HG03196 (cell line): ENCODE data around the gene SLC23A2.

Experiments used
- ATAC-seq: cut with Tn5 transposase; IDR thresholded peaks from one replicate; pipeline ENCODE4 v1.9.1; 2021; ENCODE audit not compliant: unreplicated experiment

The SLC23A2 gene

DNA sequence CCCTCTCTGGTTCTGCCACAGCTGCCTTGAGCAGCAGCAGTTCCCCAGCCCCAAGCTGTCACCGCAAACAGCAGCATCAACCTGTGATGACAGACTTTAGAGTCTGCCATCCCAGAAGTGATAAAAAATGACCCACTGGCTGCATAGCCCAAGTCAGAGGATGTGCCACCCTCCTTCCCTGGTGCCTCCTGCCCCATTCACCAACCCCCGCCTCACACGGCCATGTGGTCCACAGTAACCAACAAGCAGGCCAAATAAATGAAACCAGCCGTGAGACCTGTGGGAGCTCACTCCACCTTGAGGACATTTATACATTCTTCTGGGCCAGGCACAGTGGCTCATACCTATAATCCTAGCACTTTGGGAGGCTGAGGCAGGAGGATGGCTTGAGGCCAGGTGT is 181.4 kb downstream of the SLC23A2 start:
- no peak for ATAC-seq

DNA sequence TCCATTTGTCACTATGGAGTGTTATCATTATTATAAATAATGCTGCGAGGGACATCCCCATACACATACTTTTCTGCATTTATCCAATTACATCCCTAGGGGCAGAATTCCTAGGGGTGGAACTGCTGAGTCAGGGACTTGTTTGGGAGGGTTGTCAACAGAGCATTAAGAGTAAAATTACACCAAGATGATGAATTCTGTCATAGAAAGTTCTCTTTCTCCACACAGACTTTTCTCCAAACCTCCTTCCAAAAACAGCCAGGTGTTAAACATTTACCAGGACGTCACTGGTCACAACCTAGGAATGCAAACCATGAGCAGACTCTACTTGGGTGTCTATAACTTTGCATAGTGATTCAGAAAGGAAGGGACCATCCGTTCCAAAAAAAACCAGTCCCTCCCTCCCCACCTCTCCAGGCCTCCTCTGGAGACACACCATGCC is 184.1 kb downstream of the SLC23A2 start:
- ATAC-seq: no peak

DNA sequence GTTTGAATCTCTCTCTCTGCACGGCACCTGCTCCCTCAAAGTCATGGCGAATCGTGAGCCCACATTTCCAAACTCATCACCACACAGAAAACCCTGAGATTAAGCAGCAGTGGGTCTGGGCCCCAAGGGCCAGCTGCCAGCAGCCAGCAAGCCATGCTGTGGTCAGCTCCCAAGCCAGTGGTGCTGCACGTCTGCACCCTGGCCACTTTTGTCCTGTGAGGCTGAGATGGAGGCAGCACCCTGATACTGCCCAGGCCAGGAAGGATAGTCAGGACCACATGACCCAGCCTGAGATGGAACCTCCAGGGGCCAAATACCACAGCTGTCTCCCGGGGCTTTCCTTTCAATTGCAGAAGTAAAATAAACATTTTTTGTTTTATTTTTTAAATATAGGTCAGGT is 185.7 kb downstream of the SLC23A2 start:
- no peak for ATAC-seq

DNA sequence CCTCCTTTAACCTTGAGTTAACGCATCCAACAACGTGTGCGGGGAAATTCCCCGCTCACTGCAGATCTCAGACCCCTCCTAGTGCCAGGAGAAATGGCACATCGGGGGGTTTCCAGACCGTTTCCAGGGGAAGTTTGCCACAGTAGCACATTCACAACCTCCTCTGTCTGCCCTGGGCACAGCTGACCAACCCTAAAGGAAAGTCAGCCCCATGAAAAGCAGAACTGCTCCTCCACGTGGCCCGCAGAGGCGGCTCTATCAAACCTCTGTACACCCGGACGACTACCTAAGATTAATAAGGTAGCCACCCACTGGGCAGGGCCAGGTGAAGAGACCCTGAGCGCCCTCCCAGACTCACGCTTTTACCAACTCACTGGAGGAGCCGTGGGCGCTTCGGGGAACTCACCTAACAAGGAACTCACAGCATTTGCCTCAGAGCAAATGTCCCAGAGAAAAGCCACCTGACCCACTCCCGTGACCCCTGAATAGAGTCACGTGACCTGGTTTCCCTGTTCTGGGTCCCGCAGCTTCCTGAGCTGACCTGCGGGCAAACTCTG is 186.5 kb downstream of the SLC23A2 start:
- ATAC-seq: peak; percentile 42

DNA sequence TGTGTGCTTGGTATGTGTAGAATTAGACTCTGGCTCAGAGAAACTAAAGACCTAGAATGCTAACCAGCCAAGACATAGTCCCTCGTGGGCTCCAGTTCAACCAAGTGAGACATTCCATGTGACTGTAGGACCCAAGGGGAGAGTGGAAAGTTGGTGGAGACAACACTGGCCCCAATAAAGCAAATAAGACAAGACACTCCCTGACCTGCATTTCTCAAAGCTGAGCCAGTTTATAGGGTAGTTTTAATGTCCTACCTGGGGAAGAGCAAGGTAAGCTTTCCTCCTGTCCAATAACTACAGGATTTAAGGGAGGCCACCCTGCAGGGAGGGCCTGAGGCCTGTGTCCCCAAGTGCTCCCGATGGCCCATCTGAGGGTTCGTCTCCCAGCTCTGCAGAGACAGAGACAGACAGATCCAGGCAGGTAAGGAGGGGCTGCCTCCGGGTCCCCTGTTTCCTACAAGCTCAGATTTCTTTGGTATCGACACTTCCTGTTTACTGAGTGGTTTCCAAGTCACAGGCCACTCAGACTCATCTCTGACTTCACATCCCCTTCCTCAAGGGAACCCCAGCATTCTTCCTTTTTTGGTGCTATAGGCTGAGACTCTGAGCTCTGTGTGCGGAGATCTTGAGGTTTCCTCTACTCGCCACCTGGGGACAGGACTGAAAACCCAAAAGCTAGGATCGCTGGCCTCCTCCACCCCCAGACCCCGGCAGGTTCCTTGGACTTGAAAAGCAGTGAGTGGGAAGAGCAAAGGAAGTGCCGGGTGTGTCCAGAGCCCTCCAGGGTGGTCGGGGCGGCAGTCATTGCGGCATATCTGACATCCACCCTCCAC is 187.2 kb downstream of the SLC23A2 start:
- peak; percentile 44 for ATAC-seq

DNA sequence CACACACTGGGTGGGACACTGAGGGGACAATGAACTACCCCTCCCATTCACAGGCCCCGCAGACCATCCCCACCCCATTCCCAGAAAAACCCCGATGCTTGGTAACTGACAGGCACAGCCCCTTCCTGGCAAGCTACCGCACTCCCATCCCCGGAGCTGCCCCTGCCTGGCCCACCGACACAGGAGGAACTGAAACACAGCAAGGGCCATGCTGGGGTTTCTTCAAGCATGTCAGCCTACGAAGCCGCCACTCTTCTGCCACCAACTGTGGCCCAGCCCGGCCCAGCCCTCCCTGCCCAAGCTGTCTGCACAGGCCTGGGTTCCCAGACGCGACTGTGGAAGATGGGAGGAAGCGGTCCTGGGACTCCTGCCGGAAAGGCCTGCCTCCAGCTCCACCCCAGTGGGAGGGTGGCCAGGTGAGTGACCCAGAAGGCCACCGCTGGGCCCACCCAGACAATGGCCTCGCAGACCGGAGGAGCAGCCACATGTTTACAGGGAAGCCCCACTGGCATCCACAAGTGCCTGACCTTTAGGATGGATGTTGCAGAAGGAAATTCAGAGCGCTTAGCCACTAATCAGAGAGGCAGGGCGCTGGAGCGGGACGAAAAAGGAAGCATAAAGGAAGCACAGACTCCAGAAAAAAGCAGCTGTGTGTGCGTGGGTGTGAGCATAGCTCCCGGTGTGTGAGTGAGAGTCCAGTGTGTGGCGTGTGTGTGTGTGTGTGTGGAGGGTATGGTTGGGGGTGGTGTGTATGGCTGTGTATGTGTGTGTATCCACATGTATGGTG is 188.0 kb downstream of the SLC23A2 start:
- no peak for ATAC-seq

DNA sequence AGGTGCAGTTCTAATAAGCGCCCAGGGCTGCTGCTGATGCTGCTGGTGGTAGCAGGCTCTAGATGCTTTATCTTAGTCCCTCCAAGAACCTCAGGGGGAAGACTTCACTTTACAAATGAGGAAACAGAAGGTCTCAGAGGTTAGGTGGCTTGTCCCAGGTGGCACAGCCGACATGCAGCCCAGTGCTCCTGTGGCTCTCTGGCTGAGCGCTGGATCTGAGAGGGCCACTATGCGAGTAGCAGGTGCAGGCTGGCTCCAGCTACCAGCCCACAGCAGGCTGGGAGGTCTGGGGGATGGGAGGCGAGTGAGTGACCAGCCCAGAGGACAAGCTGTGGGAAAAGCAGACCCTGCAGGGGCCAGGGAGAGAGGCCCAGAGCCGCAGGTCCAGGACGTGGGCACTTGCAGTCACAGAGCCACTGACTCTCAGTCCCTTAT is 188.7 kb downstream of the SLC23A2 start:
- ATAC-seq: no peak

DNA sequence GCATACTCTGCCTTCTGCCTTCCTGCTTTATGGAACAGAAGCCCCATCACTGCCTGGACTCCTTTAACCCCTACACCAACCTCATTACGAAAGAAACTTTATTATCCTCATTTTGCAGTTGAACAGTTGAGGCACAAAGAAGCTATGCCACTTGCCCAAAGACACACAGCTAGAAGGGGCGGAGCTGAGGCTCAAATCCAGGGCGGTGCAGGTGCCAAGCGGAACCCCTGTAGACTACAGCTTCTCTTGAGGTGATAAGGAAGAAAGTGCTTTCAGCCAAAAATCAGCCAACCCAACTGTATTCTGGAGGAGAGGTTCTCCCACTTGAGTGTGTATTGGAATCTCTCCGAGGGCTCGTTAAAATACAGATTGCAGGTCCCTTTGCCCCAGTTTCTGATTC is 189.1 kb downstream of the SLC23A2 start:
- no peak for ATAC-seq

DNA sequence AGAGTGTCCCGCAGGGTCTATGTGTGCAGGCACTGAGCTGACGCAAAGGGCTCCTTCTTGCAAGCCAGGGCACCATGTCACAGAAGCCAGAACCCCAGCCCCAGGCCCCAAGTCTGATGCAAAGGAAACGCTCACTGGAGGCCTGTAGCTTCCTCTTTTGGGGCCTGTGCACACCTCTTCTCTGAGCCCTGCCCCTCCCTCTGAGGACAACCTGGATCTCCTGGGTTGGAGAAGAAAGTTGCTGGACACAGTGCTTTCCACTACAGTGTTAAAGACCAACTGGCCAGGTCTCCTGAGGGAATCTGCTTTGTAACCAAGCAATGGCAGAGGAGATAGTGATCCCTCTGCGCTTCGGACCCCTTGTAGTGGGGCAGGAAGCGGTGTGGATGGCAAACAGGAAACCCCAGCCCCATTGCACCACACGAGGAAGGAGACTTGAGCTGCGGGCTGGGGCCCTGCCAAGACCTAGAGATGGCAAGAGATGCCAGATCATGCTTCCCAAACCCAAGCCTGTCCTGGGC is 189.6 kb downstream of the SLC23A2 start:
- ATAC-seq: no peak

DNA sequence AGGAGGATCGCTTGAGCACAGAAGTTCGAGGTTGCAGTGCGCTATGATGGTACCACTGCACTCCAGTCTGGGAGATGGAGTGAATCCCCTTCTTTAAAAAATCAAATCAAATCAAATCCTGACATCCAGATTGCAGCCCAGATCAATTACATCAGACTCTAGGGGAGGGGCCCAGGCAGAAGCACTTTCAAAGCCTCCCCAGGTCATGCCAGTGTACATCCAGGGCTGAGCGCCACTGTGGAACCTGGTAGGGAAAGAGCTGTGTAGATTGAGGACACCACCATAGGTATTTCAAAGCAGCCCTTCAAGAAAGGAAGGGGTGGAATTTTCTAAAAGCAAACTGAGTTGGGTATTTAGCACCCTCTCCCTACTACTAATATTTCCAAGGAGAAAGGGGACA is 190.1 kb downstream of the SLC23A2 start:
- ATAC-seq: no peak

DNA sequence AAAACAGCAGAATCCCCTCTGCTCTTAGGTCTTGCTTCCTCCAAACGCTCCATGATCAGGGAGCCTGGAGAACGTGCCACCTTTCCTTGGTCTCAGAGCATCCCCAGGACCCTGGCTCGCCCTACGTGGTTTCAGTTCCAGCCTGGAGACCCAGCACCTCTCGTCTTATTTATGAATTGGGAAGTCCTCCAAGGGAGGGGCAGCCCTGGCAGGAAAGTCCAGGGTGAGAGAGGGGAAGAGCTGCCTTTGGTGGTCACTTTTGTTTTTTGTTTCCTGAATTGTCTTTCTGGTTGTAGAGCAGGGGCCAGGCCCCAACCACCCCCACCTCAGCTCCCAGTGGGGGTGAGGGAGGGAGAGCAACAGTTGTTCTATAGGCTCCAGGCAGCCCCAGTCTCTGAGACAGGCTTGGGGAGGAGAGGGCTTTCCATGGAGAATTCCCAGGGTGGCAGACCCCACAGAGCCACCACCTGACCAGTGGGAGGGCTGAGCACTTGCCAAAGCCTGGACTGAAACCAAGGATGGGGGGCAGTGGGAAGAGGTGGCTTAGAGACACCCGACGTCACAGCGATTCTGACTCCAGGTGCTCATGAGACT is 190.8 kb downstream of the SLC23A2 start:
- no peak for ATAC-seq

DNA sequence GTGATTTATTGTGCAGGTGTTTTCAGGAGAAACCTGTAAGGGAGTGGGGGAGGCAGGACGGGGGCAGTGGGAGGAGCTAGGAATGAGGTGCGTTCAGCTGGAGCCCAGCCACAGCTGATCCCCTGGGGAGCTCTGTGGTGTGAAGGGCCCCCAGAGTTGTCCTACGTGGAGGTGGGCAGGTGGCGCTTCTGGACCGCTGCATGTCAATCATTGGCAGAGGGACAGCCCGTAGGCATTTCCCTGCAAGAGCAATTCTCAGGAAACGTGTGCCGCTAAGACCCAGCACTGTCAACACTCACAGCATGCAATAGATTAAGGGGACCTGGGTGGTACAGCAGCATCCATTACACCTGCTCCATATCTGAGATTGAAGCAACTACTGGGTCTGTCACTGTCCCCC is 191.6 kb downstream of the SLC23A2 start:
- ATAC-seq: no peak

DNA sequence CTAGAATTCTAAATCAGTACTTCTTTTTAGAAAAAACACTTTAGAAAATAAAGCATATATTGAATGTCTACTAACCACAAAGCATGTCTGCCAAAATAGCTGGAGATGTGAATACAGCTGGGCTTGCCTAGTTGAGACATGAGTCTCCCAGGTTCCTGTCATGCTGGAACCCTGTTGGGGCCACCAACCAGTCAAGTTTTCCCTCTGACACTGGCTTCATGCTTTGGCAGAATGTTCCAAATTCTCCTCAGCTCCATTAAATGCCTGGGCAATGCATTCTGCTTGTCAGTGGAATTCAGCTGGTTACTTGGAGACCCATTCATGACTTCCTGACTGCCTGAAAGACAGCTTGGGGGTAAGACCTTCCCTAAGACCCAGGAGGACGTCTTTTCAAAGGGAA is 192.4 kb downstream of the SLC23A2 start:
- no peak for ATAC-seq

DNA sequence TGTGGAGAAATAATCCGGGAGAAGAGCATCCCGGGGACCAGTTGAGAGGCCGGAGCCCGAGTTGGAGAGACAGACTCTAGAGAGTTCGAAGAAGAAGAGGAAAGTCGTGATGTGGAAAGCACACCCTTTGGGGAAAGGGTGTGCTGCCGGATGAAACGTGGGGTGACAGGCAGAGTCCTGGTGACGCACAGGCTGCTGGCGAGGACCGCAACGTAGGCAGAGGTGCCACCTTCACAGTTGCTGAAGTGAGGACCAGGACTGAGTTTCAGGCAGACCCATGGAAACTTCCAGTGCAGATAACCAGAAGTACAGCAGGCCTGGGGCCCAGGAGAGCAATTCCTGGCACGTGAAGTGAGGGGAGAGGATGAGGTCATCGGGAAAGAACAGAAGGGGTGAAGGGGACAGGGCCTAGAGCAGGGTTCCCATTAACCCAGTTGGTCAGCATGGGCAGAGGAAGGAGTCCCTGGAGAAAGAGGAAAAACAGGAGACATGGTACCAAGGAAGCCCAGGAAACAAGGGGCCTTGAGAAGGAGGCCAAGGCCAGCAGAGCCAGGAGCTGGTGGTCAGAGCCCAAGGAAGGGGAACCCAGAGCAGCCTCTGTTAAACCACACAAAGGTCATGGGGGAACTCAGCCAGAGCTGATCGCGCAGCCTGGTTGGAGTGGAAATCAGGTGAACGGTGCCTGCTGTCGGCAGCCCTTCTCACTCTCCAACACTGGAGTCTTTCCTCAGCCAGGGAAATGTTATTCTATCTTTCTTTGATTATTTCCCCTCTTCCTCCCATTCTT is 195.5 kb downstream of the SLC23A2 start:
- ATAC-seq: no peak

DNA sequence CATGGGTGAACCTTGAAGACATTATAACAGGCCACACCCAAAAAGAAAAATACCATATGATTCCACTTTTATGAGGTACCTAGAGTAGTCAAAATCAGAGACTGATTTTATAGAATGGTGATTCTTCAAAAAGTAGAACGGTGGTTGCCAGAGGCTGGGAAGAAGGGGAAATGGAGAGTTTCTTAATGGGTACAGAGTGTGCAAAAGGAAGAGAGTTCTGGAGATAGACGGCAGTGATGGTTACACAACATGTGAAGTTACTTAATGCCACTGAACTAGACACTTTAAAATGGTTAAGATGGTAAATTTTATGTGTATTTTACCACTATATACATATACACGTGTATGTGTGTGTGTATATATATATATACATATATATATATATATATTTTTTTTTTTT is 198.8 kb downstream of the SLC23A2 start:
- ATAC-seq: no peak
